GM18870 (cell line): Measurements from ENCODE around the gene ZXDC.

ENCODE experiments used
- ATAC-seq: cut with Tn5 transposase; IDR thresholded peaks from one replicate; pipeline ENCODE4 v1.9.1; 2021; ENCODE audit warnings: moderate library complexity; ENCODE audit not compliant: unreplicated experiment

Gene ZXDC

DNA sequence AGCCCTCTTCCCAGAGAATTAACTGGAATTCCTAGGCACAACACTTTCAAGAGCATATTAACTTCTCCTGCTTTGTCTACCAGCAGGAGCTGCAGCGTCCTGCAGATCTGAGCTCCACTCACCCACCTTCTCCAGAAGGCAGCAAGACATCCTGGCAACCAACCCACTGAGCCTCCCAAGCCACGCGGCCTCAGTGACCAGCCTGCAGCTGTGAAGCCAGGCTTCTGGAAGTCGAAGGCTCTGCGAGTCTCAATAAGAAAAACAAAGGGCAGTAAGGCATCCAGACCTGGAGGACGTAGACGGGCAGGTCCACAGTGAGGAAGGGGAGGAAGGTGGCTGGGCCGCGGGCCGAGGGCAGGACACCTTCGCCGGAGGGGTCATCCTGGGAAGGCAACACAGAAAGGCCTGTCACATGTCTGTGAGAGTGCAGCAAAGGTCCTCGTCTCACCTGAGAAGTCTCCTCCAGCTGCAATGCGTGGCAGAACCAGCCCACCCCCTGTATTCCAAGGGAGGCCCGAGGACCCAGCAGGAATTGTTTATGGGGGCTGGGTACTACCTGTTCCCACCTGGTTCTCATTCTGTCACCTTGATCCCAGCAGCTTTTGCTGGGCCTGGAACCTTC, 36.2 kb downstream of the ZXDC start:
- ATAC-seq = no peak

GRCh38 chr3:126438746-126439145, 36.9 kb downstream of the ZXDC start:
- no peak for ATAC-seq

DNA sequence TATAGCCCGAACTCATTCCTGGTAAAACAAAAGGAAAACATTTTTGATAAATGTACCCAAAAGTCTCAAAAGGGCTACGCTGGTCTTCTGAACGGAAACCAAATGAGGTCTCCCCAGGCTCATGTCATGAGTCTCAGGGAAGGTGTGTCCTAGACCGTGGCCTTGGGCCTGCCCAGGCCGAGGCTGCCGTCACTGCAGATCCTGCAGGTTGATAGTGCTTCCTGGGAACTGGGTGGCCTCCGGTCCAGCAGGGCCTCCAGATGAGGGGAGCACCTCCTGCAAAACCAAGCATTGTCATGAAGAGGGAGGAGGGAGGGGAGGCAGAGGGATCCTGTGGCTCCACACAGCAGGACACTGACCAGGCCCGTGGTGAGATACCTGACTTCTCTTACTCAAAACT, 37.5 kb downstream of the ZXDC start:
- no peak for ATAC-seq

GRCh38 chr3:126436826-126437717, 38.6 kb downstream of the ZXDC start:
- no peak for ATAC-seq

DNA sequence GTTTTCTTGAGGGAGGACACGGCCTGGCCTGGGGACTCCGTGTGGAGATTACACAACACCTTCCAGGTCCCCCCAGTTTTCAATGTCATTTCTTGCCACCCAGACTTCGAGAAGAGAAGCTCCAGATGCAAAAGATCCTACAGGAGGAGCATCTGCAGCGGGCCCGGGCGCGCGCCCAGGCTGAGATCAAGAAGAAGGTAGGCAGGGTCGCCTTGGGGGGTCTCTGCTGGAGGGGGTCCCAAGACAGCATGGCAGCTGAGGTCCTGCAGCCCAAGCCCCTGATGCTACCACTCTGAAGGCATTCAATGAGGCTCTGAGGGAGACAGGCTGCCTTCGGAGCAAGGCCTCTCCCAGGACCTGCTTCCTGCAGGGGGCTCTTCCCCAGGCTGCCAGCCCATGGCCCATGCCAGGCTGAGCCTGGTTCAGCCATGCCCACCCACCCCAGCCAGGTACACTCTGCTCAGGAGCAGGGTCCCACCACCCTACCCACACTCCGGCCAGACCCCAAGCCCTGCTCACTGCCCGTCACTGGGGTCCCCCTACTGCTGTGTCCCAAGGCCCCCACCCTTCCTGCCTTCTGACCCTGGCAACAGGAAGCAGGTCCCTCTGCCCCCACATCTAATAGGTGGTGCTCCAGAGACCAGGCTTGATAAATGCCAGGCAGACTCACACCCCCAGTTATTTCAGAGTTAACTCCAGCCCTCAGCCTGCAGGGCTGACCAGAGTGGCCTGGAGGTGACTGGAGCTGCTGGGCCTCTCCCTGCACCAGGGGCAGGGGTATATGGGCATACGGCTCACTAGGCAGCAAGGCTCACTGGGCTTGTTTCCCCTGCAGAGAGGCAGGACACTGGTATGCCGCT, 40.0 kb downstream of the ZXDC start:
- no peak for ATAC-seq

GRCh38 chr3:126434931-126435411, 40.7 kb downstream of the ZXDC start:
- ATAC-seq = no peak

DNA sequence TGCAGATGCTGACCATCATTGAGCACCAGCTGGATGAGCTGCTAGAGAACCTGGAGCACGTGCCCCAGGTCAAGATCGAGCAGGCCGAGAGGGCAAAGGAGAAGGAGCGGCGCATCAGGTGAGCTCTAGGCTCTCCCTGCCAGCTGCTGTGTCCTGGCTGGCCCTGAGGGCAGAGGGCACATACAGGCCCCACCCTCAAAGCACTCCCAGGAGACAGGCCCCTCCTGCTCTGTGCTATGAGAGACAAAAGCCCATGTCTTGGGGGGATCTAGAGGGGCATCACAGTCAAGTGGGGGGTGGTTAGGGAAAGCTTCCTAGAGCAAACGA, 41.5 kb downstream of the ZXDC start:
- ATAC-seq = no peak

DNA sequence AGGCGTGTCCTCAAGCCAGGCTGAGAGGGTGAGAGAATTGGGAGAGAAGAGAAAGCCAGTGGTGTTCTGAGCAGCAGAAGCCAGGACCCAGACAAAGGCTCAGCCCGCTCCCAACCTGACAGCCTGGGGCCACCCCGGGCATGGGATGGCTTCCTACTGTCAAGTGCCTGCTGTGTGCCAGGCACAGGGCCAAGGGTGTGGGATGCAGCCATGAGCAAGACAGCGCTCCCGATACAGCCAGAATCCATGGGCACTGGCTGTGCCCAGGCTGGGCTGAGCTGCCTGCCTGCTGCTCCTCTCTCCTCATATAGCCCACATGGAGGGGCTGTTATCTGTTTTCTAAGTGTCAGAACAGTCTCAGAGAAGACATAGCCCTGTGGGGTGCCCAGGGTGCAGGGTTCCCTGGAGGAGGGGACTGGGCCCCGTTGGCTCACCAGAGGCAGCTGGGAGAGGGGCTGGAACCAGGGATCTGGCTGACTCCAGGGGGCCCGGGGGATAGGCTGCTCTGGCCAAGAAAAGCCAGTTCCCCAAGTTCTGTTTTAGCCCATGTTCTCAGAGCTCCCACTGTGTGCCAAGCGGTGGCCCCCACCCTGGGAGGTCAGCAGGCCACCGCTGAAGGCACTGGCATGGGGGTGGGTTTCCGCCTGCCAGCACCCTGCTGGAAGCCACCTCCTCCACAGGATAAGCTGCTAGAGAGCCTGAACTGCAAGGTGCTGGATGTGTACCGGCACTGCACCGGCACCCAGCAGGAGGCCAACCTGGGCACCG, 42.0 kb downstream of the ZXDC start:
- ATAC-seq = no peak

DNA sequence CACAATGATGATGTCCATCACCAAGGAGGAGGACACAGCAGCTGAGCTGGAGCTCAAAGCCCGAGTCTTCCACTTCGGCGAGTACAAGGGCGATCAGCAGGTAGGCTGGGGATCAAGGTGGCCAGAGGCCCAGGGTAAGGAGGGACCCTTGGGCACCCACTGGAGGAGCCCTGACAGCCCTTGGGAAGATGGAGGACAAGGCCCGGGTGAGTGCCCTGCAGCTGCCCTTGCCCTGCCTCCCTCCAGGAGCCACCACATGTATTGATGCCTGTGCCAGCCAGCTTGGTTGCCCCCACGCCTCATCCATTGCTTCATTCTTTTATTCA, 42.6 kb downstream of the ZXDC start:
- no peak for ATAC-seq

GRCh38 chr3:126432361-126433104, 43.2 kb downstream of the ZXDC start:
- ATAC-seq = no peak

- peak; percentile 88 for ATAC-seq
Measured at GRCh38 chr3:126431103-126431534, 44.6 kb downstream of the ZXDC start.

- no peak for ATAC-seq
Measured at GRCh38 chr3:126424751-126425150, 50.9 kb downstream of the ZXDC start.

- no peak for ATAC-seq
Measured at GRCh38 chr3:126424039-126424717, 51.5 kb downstream of the ZXDC start.

DNA sequence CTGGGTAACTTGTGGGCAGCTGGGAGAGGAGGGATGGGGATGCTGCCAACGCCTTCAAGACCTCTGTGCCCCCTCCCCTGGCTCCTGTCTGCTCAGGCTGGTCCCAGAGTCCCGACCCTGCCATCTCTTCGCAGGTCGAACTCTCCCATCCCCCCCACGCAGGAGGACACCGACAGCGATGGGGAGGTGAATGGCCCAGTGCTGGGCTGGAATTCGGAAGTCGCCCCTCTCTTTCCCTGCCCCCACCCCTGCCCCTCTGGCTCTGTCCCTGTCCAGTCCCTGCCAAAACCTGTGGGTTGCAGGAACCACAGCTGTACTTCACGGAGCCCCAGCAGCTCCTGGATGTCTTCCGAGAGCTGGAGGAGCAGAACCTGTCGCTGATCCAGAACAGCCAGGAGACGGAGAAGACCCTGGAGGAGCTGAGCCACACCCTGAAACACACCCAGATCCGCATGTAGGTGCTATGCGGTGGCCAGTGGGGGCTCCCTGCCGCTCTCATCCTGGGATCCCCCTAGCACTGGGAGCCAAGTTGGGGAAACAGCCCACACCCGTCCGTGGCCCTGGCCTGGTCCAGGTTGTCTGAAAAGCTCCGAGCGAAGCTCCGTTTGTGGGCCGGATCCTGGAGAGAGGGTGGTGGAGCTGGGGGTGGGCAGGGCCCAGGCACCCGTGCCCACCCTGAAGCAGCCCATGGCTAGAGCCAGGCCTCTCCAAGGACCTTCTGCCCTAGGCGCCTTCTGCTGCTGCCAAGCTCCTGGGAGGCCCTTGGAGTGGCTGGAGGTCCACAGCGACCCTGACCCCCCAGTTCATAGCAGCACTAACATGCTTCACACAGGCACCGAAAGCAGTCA, 52.3 kb downstream of the ZXDC start:
- ATAC-seq = no peak

DNA sequence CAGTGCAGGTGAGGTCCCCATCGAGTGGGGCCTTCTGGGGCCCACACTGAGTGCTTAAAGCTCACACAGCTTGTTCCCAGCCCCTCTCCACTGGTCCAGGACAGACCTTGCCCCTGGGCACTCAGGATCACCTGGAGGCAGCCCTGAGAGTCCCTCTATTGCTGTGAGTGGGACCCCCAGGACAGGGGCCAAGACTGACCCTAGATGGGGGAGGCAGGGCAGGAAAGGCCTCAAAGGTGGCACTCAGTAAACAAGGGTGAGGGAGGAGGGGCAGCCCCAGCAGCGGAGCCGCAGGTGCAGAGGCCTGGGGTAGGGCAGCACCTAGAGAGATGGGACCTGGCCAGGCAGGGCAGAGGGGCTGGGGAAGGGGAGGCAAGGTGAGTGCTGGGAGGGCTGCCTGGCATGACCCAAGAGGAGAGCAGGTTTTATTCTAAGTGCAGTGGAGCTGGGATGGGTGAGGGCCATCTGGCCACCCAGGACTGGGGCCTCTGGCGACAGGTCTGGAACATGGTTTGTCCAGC, 53.1 kb downstream of the ZXDC start:
- ATAC-seq = no peak

GRCh38 chr3:126422121-126422520, 53.6 kb downstream of the ZXDC start:
- no peak for ATAC-seq

DNA sequence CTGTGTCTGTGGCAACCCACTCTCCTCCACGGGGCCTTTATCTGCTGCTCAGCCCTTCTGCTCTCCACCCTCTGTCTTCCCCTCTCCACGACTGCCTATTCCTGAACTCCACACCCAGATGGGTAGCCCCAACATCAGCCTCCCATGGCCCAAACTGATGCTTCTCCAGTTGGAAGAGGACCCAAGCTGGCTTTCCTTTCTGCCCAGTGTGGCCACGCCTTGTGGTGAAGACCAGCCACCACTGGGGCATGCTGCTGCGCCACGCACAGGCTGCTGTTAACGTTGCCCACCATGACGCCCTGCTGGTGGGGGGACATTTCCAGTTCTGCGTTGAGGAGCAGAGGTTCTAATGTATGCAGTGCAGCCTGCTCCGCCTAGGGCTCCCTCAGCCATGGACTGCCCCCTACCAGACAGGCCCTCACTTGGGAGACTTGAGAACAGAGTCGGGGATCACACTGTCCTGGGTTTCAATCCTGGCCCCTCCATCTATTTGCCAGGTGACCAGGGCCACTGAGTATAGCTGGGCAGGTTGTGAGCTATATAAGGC, 54.0 kb downstream of the ZXDC start:
- no peak for ATAC-seq
